Measurements from ENCODE around the gene PASK.

DNA sequence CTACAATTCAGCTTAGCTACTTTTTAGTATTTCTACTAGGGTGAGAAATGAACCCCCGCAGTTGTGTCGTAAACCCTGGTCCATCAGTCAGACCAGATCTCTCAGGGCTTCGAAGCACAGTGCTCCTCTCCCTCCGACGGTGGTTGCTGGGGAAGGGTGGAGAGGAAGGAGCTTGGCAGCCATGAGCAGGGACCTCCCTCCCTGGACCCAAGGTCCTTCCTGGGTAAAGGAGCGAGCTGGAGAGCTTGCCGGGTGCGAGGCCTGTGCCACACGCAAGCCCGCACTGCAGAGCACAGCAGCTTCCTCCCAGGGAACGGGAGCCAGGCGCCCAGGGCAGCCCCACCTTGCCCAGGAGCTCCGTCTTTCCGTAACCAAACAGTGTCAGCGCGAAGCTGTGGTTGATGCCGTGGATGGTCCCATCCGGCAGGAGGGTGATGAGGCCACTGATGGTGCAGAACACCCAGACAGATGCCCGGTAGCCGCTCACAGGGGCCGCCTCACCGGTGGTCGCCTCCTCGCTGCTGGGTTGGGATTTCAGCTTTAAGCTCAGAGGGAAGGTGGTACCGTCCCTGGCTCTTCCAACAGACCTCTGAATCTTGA is 12.5 kb downstream of the PASK start:
- TF ChIP-seq, protein P1, sequence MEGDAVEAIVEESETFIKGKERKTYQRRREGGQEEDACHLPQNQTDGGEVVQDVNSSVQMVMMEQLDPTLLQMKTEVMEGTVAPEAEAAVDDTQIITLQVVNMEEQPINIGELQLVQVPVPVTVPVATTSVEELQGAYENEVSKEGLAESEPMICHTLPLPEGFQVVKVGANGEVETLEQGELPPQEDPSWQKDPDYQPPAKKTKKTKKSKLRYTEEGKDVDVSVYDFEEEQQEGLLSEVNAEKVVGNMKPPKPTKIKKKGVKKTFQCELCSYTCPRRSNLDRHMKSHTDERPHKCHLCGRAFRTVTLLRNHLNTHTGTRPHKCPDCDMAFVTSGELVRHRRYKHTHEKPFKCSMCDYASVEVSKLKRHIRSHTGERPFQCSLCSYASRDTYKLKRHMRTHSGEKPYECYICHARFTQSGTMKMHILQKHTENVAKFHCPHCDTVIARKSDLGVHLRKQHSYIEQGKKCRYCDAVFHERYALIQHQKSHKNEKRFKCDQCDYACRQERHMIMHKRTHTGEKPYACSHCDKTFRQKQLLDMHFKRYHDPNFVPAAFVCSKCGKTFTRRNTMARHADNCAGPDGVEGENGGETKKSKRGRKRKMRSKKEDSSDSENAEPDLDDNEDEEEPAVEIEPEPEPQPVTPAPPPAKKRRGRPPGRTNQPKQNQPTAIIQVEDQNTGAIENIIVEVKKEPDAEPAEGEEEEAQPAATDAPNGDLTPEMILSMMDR (conservative IDR thresholded peaks at IDR 0.05; ENCODE audit: low read length) = no peak
- no peak for TF ChIP-seq EZH2phosphoT487 (IDR thresholded peaks at IDR 0.05; ENCODE audit: borderline replicate concordance, low read depth, low read length)
